NT2/D1 (cell line): ENCODE data around the gene TGM5.

Experiments
- SUZ12 ChIP-seq: IDR thresholded peaks from 2 replicates; pipeline ENCODE4 v1.6.1; 2011; ENCODE audit not compliant: insufficient read length, insufficient read depth; ENCODE audit errors: extremely low read depth
- YY1 ChIP-seq: IDR thresholded peaks from 2 replicates; pipeline ENCODE4 v1.6.1; 2011; ENCODE audit not compliant: insufficient read length, insufficient read depth
- ZNF274 ChIP-seq: IDR thresholded peaks from 2 replicates; pipeline ENCODE4 v1.6.1; 2011; ENCODE audit warnings: mild to moderate bottlenecking, low read depth, low read length

- no peak for TF ChIP-seq ZNF274
- no peak for TF ChIP-seq SUZ12
- no peak for TF ChIP-seq YY1
Observed at GRCh38 chr15:43209059-43209824, 57.5 kb downstream of the TGM5 start.
